GM12892 (cell line): ENCODE measurements around the gene TSPO.

ENCODE experiments used
- POLR2A ChIP-seq: IDR thresholded peaks from 2 replicates; pipeline ENCODE4 v1.6.1; 2011; ENCODE audit warnings: low read depth, low read length, control low read depth
- POLR2AphosphoS5 ChIP-seq: IDR thresholded peaks from 2 replicates; pipeline ENCODE4 v1.6.1; 2011; ENCODE audit warnings: low read depth, low read length, control low read depth
- TAF1 ChIP-seq: IDR thresholded peaks from 2 replicates; pipeline ENCODE4 v1.6.1; 2011; ENCODE audit warnings: low read depth, mild to moderate bottlenecking, control low read depth, low read length, borderline replicate concordance

DNA sequence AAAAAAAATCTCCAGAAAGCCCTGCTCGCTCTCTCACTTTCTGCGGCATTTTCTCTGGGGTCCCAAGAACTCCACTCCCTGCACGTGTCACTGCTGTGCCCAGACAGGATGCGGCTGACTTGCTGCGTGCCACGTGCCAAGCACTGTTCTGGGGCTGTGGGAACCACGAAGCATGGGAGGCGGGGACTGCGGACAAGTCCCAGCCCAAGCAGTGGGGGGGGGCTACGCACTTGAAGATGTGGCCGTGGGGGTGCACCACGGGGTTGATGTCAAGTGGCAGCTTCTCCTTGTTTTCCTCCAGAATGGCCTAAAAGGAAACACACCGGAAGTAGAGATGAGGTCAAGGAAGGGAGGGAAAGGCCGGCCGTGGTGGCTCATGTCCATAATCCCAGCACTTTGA, 24.7 kb downstream of the TSPO start:
- TF ChIP-seq POLR2A (no peak), POLR2AphosphoS5 (no peak), TAF1 (no peak)
